Urothelium cell line (cell line): ENCODE data around the gene NAV2.
"Not testable (repeated sequence)": the region's sequence is repeated elsewhere in the genome, so short reads cannot be mapped to it uniquely, and the experiment has no call there.

Source experiments
- DNase-seq: peaks from one replicate; pipeline ENCODE4 v3.0.0; 2011; ENCODE audit warnings: low spot score, mixed read lengths
- FAIRE-seq: peaks from 2 replicates; lab custom pipeline; 2011; peaks lifted over from hg19 to GRCh38; lab: Jason Lieb, UNC

Gene NAV2

GRCh38 chr11:19881177-19881576 is 168.5 kb downstream of the NAV2 start:
- FAIRE-seq, result no peak
- no peak for DNase-seq

GRCh38 chr11:19882356-19882755 is 169.7 kb downstream of the NAV2 start:
- FAIRE-seq (no peak), DNase-seq (no peak)

- no peak for FAIRE-seq
These were observed 173.9 kb downstream of the NAV2 start for GRCh38 chr11:19886498-19886897.

GRCh38 chr11:19887842-19888241 is 175.2 kb downstream of the NAV2 start:
- DNase-seq, result no peak
- FAIRE-seq, result no peak

More at GRCh38 chr11:19886498-19886897, 173.9 kb downstream of the NAV2 start:
- DNase-seq, result no peak

- DNase-seq, result no peak
- no peak for FAIRE-seq
These were observed 176.9 kb downstream of the NAV2 start for GRCh38 chr11:19889531-19889930.

GRCh38 chr11:19890308-19890707 is 177.7 kb downstream of the NAV2 start:
- DNase-seq (peak; percentile 79), FAIRE-seq (peak; percentile 20)

- DNase-seq, result no peak
- FAIRE-seq, result no peak
These were observed 178.4 kb downstream of the NAV2 start for GRCh38 chr11:19891022-19891421.

GRCh38 chr11:19892387-19892786 is 179.8 kb downstream of the NAV2 start:
- DNase-seq, result peak; percentile 65
- no peak for FAIRE-seq

GRCh38 chr11:19892876-19893275 is 180.2 kb downstream of the NAV2 start:
- no peak for DNase-seq
- FAIRE-seq, result no peak

- no peak for FAIRE-seq
These were observed 181.8 kb downstream of the NAV2 start for GRCh38 chr11:19894404-19894803.

GRCh38 chr11:19895037-19895436 is 182.4 kb downstream of the NAV2 start:
- FAIRE-seq, DNase-seq: not testable (repeated sequence)

More at GRCh38 chr11:19894404-19894803, 181.8 kb downstream of the NAV2 start:
- DNase-seq, result no peak

GRCh38 chr11:19895776-19896175 is 183.1 kb downstream of the NAV2 start:
- no peak for FAIRE-seq
- no peak for DNase-seq

- FAIRE-seq, result no peak
These were observed 191.0 kb downstream of the NAV2 start for GRCh38 chr11:19903620-19904069.

GRCh38 chr11:19905280-19905853 is 192.7 kb downstream of the NAV2 start:
- FAIRE-seq (no peak), DNase-seq (peak; percentile 60)

More at GRCh38 chr11:19903620-19904069, 191.0 kb downstream of the NAV2 start:
- peak; percentile 68 for DNase-seq

- FAIRE-seq, result no peak
- no peak for DNase-seq
These were observed 193.5 kb downstream of the NAV2 start for GRCh38 chr11:19906126-19906525.

- DNase-seq (no peak), FAIRE-seq (no peak)
These were observed 194.5 kb downstream of the NAV2 start for GRCh38 chr11:19907008-19907579.

- FAIRE-seq, result no peak
- DNase-seq, result no peak
These were observed 195.2 kb downstream of the NAV2 start for GRCh38 chr11:19907839-19908238.

- no peak for FAIRE-seq
- DNase-seq, result no peak
These were observed 198.3 kb downstream of the NAV2 start for GRCh38 chr11:19910931-19911330.

GRCh38 chr11:19912115-19912957 is 199.7 kb downstream of the NAV2 start:
- no peak for DNase-seq
- no peak for FAIRE-seq

- DNase-seq, result no peak
- no peak for FAIRE-seq
These were observed 200.6 kb downstream of the NAV2 start for GRCh38 chr11:19912958-19913892.

- FAIRE-seq, result no peak
These were observed 201.2 kb downstream of the NAV2 start for GRCh38 chr11:19913893-19914249.

More at GRCh38 chr11:19913893-19914249, 201.2 kb downstream of the NAV2 start:
- no peak for DNase-seq
